Osteocyte (in vitro differentiated cells): ENCODE results near the gene BGN. TPM values are rescaled to one million over a fixed set of nuclear protein-coding genes. Genes with fewer than 3 reads are reported as not detected.

Experiments
- DNase-seq: peaks from one replicate; pipeline ENCODE4 v3.0.0; 2021; ENCODE audit warnings: mixed read lengths; ENCODE audit not compliant: unreplicated experiment; ENCODE audit errors: extremely low spot score
- H3K27ac Mint-ChIP-seq: one replicate; pipeline ENCODE4 v1.8.0; 2021; ENCODE audit warnings: mild to moderate bottlenecking, mixed read lengths; ENCODE audit not compliant: unreplicated experiment
- H3K27me3 Mint-ChIP-seq: one replicate; pipeline ENCODE4 v1.8.0; 2021; ENCODE audit warnings: mixed read lengths; ENCODE audit not compliant: unreplicated experiment
- H3K36me3 Mint-ChIP-seq: one replicate; pipeline ENCODE4 v1.8.0; 2021; ENCODE audit warnings: mixed read lengths; ENCODE audit not compliant: unreplicated experiment
- H3K4me1 Mint-ChIP-seq: one replicate; pipeline ENCODE4 v1.8.0; 2021; ENCODE audit warnings: mixed read lengths; ENCODE audit not compliant: unreplicated experiment
- H3K4me3 Mint-ChIP-seq: one replicate; pipeline ENCODE4 v1.8.0; 2021; ENCODE audit warnings: mild to moderate bottlenecking, moderate library complexity, mixed read lengths; ENCODE audit not compliant: unreplicated experiment
- H3K9me3 Mint-ChIP-seq: one replicate; pipeline ENCODE4 v1.8.0; 2021; ENCODE audit warnings: mixed read lengths; ENCODE audit not compliant: unreplicated experiment
- total RNA-seq: library from RNA; stranded (reverse); gene quantifications from 2 replicates; pipeline ENCODE4 v1.2.1, GENCODE V29; 2021
- TF ChIP-seq, protein P1 (sequence below): fragments of 200-600 bp; sonication (generic); IDR thresholded peaks from 2 replicates; pipeline ENCODE4 v1.5.0; 2021; ENCODE audit warnings: antibody characterized with exemption, mild to moderate bottlenecking, moderate library complexity

The BGN gene
- total RNA-seq, 1 donor from 2014 or later, result 1,633 TPM

DNA sequence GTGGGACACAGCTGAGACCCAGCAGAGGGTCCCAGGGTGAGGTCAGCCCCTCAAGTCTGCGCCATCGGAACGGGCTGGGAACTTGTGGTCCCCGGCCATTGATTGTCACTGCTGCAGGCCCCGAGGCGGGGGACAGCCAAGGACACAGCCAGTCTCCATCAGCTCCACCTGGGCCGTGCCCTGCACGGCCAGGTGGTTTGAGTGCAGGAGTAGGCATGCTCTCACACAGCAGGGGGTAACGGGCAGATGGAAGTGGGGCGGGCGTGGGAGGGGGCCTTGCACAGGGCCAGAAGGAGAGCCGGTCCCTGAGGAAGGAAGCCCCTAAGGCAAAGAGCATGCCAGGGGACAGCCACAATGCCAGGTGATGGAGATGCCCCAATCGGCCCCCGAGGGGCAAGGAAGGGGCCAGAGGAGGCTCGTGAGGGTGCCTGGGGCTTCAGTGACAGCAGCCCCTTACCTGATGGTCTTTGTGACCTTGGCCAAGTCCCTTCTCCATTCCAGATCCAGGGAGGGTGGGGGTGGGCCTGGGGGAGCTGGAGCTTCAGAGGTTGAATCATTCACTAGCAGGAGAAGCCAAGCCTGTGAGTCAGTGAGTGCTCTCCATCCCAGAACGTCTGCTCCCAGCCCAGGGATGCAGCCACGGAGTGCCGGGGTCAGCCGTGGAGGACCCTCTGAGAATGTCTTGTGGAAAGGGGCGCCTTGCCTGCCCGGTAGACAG lies 24.9 kb downstream of the BGN start:
- H3K4me3 Mint-ChIP-seq, result no peak overlapping the region
- no peaks in the 10 kb centered on the region for H3K36me3 Mint-ChIP-seq
- TF ChIP-seq, protein P1, sequence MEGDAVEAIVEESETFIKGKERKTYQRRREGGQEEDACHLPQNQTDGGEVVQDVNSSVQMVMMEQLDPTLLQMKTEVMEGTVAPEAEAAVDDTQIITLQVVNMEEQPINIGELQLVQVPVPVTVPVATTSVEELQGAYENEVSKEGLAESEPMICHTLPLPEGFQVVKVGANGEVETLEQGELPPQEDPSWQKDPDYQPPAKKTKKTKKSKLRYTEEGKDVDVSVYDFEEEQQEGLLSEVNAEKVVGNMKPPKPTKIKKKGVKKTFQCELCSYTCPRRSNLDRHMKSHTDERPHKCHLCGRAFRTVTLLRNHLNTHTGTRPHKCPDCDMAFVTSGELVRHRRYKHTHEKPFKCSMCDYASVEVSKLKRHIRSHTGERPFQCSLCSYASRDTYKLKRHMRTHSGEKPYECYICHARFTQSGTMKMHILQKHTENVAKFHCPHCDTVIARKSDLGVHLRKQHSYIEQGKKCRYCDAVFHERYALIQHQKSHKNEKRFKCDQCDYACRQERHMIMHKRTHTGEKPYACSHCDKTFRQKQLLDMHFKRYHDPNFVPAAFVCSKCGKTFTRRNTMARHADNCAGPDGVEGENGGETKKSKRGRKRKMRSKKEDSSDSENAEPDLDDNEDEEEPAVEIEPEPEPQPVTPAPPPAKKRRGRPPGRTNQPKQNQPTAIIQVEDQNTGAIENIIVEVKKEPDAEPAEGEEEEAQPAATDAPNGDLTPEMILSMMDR, result no peak
- H3K9me3 Mint-ChIP-seq, result no peaks in the 10 kb centered on the region
- no peak for DNase-seq
- no peak overlapping the region for H3K27ac Mint-ChIP-seq
- H3K4me1 Mint-ChIP-seq, result peaks cover 2% of the 10 kb centered on the region
- peaks cover 24% of the 10 kb centered on the region for H3K27me3 Mint-ChIP-seq

DNA sequence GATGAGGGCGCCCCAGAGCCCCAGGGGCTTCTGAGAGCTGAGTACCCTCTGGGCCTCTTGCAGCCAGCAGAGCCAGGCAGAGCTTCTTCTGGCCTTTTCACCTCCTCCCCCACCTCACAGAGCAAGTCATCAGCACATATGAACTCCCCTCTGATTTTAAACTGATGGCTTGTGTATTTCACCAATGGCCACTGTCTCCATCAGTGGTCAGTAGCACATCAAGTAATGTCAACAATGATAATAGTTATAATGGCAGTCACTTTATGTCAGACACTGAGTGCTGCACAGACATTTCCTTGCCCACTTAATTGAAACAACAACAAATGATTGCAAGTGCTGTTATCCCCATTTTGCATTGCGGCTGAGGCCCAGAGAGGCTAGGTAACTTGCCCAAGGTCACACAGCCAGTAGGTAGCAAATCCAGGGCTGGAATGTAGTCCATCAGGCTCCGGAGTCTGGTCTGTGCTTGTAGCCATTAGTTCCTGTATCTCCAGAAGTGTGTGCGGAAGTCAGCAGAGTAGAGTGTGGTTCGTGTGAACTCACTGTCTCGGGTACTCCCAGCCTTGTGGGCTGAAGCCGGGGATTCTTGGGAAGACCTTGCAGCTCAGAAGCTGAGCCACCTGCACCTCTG lies 25.6 kb downstream of the BGN start:
- Mint-ChIP-seq H3K27me3 (peaks cover 24% of the 10 kb centered on the region), H3K9me3 (no peaks in the 10 kb centered on the region), H3K4me1 (peaks cover 2% of the 10 kb centered on the region), H3K4me3 (no peak overlapping the region), H3K36me3 (no peaks in the 10 kb centered on the region), H3K27ac (no peak overlapping the region)
- TF ChIP-seq, protein P1, result no peak
- no peak for DNase-seq

DNA sequence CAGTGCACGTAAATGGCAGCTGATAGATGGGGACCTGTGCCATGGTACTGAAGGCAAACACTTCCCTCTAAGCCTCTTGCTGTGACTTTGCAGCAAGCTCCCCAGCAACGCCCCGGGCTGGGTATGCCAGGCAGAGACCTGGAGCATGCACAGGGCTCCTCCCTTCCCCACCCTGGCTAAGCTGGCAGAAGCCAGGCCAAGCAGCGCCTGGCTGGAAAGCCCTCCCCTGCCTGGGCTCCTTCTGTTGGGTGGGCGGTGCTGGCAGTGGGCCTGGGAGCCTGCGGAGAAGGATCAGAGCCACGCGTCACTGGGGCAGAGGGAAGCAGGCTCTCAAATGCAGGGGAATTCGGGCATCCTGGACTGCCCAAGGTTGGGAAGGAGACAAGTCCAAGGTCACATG lies 26.3 kb downstream of the BGN start:
- no peak overlapping the region for H3K27ac Mint-ChIP-seq
- no peaks in the 10 kb centered on the region for H3K36me3 Mint-ChIP-seq
- TF ChIP-seq, protein P1, result no peak
- no peaks in the 10 kb centered on the region for H3K9me3 Mint-ChIP-seq
- H3K4me3 Mint-ChIP-seq, result no peak overlapping the region
- DNase-seq, result no peak
- H3K27me3 Mint-ChIP-seq, result peaks cover 20% of the 10 kb centered on the region
- peaks cover 2% of the 10 kb centered on the region for H3K4me1 Mint-ChIP-seq

DNA sequence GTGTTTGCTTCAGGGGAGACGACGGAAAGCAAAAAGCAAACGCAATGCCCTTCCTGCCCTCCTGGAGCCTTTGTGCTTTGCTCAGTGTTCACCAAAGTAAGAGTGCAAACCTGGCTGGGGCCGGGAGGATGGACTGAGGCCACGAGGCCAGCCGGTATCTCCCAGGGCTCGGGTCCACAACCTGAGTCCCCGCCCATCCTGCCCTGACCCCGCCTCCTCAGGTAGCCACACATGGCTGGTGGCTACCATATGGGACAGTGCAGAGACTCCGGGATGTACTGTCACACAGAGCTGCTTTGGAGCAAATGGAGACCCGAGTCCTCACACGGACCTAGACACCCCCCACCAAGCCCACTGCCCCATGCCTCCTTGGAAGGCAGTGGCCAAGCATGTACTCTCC lies 27.5 kb downstream of the BGN start:
- H3K4me1 Mint-ChIP-seq, result peaks cover 2% of the 10 kb centered on the region
- H3K36me3 Mint-ChIP-seq, result no peaks in the 10 kb centered on the region
- no peak overlapping the region for H3K27ac Mint-ChIP-seq
- no peak for DNase-seq
- H3K27me3 Mint-ChIP-seq, result peaks cover 17% of the 10 kb centered on the region
- TF ChIP-seq, protein P1, result no peak
- H3K9me3 Mint-ChIP-seq, result no peaks in the 10 kb centered on the region
- no peak overlapping the region for H3K4me3 Mint-ChIP-seq

DNA sequence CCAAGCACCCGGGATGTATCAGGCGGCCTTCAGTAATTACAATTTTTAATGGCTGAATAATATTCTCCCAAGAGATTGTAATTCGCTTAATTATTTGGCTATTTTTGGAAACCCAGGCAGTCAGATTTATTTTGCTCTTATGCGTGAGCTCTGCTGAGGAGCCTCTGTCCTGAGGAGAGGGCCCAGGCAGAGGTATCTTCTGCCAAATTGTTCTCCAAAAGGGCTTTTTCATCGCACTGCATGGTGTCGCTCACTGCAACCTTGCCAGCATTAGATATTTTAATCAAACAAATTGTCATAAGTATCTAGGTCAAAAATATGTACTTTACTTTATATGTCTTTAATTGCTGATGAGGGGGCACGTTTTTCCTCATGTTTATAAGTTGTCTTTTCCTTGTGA lies 28.5 kb downstream of the BGN start:
- H3K36me3 Mint-ChIP-seq, result no peaks in the 10 kb centered on the region
- H3K4me1 Mint-ChIP-seq, result peaks cover 2% of the 10 kb centered on the region
- no peaks in the 10 kb centered on the region for H3K9me3 Mint-ChIP-seq

More for the DNA sequence above, 28.5 kb downstream of the BGN start:
- H3K27ac Mint-ChIP-seq, result no peak overlapping the region
- H3K27me3 Mint-ChIP-seq, result peaks cover 16% of the 10 kb centered on the region
- TF ChIP-seq, protein P1, result no peak
- DNase-seq, result no peak
- no peak overlapping the region for H3K4me3 Mint-ChIP-seq
